SK-N-SH treated with all-trans-retinoic acid at 6 μM for 48 hours (cell line): ENCODE results near the gene SRSF4.
"Not testable (repeated sequence)": the region's sequence is repeated elsewhere in the genome, so short reads cannot be mapped to it uniquely, and the experiment has no call there.

Experiments
- ATAC-seq: fragments of 200-7000 bp; cut with Tn5 transposase; 3 replicates; pipeline ENCODE4 v1.9.1; 2020; ENCODE audit warnings: mild to moderate bottlenecking, moderate library complexity
- ARNTL ChIP-seq: fragments of 450-650 bp; formaldehyde crosslinking; IDR thresholded peaks from 2 replicates; pipeline ENCODE4 v1.5.0; 2020; ENCODE audit warnings: low read depth, mild to moderate bottlenecking, moderate library complexity, borderline replicate concordance
- BACH2 ChIP-seq: fragments of 250-450 bp; sonication (Bioruptor Pico); IDR thresholded peaks from 2 replicates; pipeline ENCODE4 v1.9.0; 2021; ENCODE audit warnings: mild to moderate bottlenecking, borderline replicate concordance
- CREB5 ChIP-seq: fragments of 250-450 bp; sonication (Bioruptor Pico); IDR thresholded peaks from 2 replicates; pipeline ENCODE4 v1.5.1; 2020; ENCODE audit warnings: low read depth, mild to moderate bottlenecking, moderate library complexity
- CSDC2 ChIP-seq: fragments of 250-450 bp; sonication (Bioruptor Pico); IDR thresholded peaks from 2 replicates; pipeline ENCODE4 v1.5.0; 2020; ENCODE audit warnings: mild to moderate bottlenecking, moderate library complexity
- CSRNP3 ChIP-seq: fragments of 250-450 bp; sonication (Bioruptor Pico); IDR thresholded peaks from 2 replicates; pipeline ENCODE4 v1.5.1; 2021; ENCODE audit warnings: mild to moderate bottlenecking, moderate library complexity
- ESRRG ChIP-seq: fragments of 250-450 bp; sonication (Bioruptor Pico); IDR thresholded peaks from 2 replicates; pipeline ENCODE4 v1.6.1; 2021; ENCODE audit warnings: mild to moderate bottlenecking
- GLIS3 ChIP-seq: fragments of 250-450 bp; sonication (Bioruptor Pico); IDR thresholded peaks from 2 replicates; pipeline ENCODE4 v1.5.0; 2020; ENCODE audit warnings: mild to moderate bottlenecking, moderate library complexity
- ISL1 ChIP-seq: fragments of 250-450 bp; sonication (Bioruptor Pico); IDR thresholded peaks from 2 replicates; pipeline ENCODE4 v2.1.2; 2022; ENCODE audit warnings: mild to moderate bottlenecking, moderate library complexity
- OSR1 ChIP-seq: fragments of 250-450 bp; sonication (Bioruptor Pico); IDR thresholded peaks from 2 replicates; pipeline ENCODE4 v1.8.0; 2022; ENCODE audit warnings: moderate library complexity, mild to moderate bottlenecking, inconsistent platforms
- PPARA ChIP-seq: fragments of 250-450 bp; sonication (Bioruptor Pico); IDR thresholded peaks from 2 replicates; pipeline ENCODE4 v1.5.0; 2020; ENCODE audit warnings: mild to moderate bottlenecking, borderline replicate concordance
- RARB ChIP-seq: fragments of 250-450 bp; sonication (Bioruptor Pico); IDR thresholded peaks from 2 replicates; pipeline ENCODE4 v1.8.0; 2021; ENCODE audit warnings: mild to moderate bottlenecking, moderate library complexity
- SNAI2 ChIP-seq: fragments of 250-450 bp; sonication (Bioruptor Pico); IDR thresholded peaks from 2 replicates; pipeline ENCODE4 v1.5.0; 2020; ENCODE audit warnings: mild to moderate bottlenecking, moderate library complexity
- TCF4 ChIP-seq: fragments of 250-450 bp; sonication (Bioruptor Pico); IDR thresholded peaks from 2 replicates; pipeline ENCODE4 v1.8.0; 2021; ENCODE audit warnings: mild to moderate bottlenecking, moderate library complexity, borderline replicate concordance
- TOX ChIP-seq: fragments of 250-450 bp; sonication (Bioruptor Pico); IDR thresholded peaks from 2 replicates; pipeline ENCODE4 v1.8.0; 2021; ENCODE audit warnings: mild to moderate bottlenecking, moderate library complexity, borderline replicate concordance
- ZFP3 ChIP-seq: fragments of 250-450 bp; sonication (Bioruptor Pico); IDR thresholded peaks from 2 replicates; pipeline ENCODE4 v1.5.0; 2020; ENCODE audit warnings: mild to moderate bottlenecking, moderate library complexity
- ZFP30 ChIP-seq: fragments of 450-650 bp; formaldehyde crosslinking; IDR thresholded peaks from 2 replicates; pipeline ENCODE4 v1.5.0; 2022; ENCODE audit warnings: mild to moderate bottlenecking, moderate library complexity
- ZNF565 ChIP-seq: fragments of 450-650 bp; formaldehyde crosslinking; conservative IDR thresholded peaks from 2 replicates; pipeline ENCODE4 v1.5.0; 2020; ENCODE audit warnings: low read depth, mild to moderate bottlenecking, moderate library complexity
- ZNF70 ChIP-seq: fragments of 450-650 bp; formaldehyde crosslinking; IDR thresholded peaks from 2 replicates; pipeline ENCODE4 v1.5.0; 2020; ENCODE audit warnings: mild to moderate bottlenecking, moderate library complexity
- ZNF8 ChIP-seq: fragments of 450-650 bp; formaldehyde crosslinking; IDR thresholded peaks from 2 replicates; pipeline ENCODE4 v1.5.0; 2020; ENCODE audit warnings: mild to moderate bottlenecking, moderate library complexity
- TF ChIP-seq, protein P1 (sequence below): fragments of 250-450 bp; sonication (Bioruptor Pico); IDR thresholded peaks from 2 replicates; pipeline ENCODE4 v1.5.0; 2020; ENCODE audit warnings: mild to moderate bottlenecking, moderate library complexity
- TF ChIP-seq, protein P2 (sequence below): fragments of 250-450 bp; sonication (Bioruptor Pico); IDR thresholded peaks from 2 replicates; pipeline ENCODE4 v1.8.0; 2021; ENCODE audit warnings: low read depth, mild to moderate bottlenecking, moderate library complexity, borderline replicate concordance

The SRSF4 gene

GRCh38 chr1:29157269-29157601 lies 24.5 kb downstream of the SRSF4 start:
- no peak for ATAC-seq

GRCh38 chr1:29156543-29157268 lies 25.0 kb downstream of the SRSF4 start:
- TF ChIP-seq ZNF70 (no peak), CREB5 (peak; percentile 36; the same call in 1 of the 2 replicates), ZFP30 (peak; percentile 87), ISL1 (peak; percentile 66), TOX (no peak)
- TF ChIP-seq, protein P1, sequence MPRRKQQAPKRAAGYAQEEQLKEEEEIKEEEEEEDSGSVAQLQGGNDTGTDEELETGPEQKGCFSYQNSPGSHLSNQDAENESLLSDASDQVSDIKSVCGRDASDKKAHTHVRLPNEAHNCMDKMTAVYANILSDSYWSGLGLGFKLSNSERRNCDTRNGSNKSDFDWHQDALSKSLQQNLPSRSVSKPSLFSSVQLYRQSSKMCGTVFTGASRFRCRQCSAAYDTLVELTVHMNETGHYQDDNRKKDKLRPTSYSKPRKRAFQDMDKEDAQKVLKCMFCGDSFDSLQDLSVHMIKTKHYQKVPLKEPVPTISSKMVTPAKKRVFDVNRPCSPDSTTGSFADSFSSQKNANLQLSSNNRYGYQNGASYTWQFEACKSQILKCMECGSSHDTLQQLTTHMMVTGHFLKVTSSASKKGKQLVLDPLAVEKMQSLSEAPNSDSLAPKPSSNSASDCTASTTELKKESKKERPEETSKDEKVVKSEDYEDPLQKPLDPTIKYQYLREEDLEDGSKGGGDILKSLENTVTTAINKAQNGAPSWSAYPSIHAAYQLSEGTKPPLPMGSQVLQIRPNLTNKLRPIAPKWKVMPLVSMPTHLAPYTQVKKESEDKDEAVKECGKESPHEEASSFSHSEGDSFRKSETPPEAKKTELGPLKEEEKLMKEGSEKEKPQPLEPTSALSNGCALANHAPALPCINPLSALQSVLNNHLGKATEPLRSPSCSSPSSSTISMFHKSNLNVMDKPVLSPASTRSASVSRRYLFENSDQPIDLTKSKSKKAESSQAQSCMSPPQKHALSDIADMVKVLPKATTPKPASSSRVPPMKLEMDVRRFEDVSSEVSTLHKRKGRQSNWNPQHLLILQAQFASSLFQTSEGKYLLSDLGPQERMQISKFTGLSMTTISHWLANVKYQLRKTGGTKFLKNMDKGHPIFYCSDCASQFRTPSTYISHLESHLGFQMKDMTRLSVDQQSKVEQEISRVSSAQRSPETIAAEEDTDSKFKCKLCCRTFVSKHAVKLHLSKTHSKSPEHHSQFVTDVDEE: 0 out of 2 replicates have a peak, but pooled peaks have one; percentile 70
- no peak; the same call in 1 of the 3 replicates for ATAC-seq

More at GRCh38 chr1:29157269-29157601, 24.5 kb downstream of the SRSF4 start:
- TF ChIP-seq ESRRG (CRISPR knock-in tag): no peak
- TF ChIP-seq, protein P2, sequence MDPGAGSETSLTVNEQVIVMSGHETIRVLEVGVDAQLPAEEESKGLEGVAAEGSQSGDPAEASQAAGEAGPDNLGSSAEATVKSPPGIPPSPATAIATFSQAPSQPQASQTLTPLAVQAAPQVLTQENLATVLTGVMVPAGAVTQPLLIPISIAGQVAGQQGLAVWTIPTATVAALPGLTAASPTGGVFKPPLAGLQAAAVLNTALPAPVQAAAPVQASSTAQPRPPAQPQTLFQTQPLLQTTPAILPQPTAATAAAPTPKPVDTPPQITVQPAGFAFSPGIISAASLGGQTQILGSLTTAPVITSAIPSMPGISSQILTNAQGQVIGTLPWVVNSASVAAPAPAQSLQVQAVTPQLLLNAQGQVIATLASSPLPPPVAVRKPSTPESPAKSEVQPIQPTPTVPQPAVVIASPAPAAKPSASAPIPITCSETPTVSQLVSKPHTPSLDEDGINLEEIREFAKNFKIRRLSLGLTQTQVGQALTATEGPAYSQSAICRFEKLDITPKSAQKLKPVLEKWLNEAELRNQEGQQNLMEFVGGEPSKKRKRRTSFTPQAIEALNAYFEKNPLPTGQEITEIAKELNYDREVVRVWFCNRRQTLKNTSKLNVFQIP (CRISPR knock-in tag): no peak

DNA sequence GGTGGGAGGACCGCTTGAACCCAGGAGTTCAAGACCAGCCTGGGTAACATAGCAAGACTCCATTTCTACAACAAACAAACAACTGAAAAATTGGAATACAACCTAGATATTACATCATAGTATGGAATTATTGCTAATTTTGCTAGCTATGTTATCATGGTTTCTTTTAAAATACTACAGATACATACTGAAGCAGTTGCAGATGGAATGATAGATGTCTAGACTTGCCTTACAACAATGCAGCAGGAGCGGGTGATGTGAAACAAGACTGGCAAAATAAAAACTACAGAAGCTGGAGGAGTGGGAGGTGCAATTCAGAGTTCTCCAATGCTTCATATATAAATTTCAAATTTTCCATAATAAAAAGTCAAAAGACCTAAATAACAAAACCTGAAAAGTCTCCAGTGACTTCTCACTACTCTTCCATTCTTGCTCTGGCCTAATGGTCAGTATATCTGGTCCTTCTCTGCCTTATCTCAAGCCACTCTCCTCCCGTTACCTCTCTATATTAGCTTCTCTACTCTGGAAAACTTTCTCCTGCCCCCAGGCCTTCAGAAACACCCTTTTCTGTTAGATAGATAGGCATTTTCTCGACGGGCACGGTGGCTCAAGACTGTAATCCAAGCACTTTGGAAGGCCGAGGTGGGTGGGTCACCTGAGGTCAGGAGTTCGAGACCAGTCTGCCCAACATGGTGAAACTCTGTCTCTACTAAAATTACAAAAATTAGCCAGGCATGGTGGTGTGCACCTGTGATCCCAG lies 29.5 kb downstream of the SRSF4 start:
- TF ChIP-seq CSDC2 (CRISPR knock-in tag) (no peak), TCF4 (no peak), RARB (CRISPR knock-in tag) (no peak), ZFP3 (no peak), CSRNP3 (CRISPR knock-in tag) (no peak), ZNF70 (no peak), ZFP30 (no peak), OSR1 (CRISPR knock-in tag) (no peak), ZNF565 (CRISPR knock-in tag) (no peak), SNAI2 (CRISPR knock-in tag) (no peak), ZNF8 (no peak), PPARA (CRISPR knock-in tag) (no peak), ISL1 (no peak), ARNTL (CRISPR knock-in tag) (no peak), GLIS3 (CRISPR knock-in tag) (no peak), BACH2 (CRISPR knock-in tag) (no peak), TOX (no peak)
- TF ChIP-seq, protein P2 (CRISPR knock-in tag): no peak
- ATAC-seq: no peak

DNA sequence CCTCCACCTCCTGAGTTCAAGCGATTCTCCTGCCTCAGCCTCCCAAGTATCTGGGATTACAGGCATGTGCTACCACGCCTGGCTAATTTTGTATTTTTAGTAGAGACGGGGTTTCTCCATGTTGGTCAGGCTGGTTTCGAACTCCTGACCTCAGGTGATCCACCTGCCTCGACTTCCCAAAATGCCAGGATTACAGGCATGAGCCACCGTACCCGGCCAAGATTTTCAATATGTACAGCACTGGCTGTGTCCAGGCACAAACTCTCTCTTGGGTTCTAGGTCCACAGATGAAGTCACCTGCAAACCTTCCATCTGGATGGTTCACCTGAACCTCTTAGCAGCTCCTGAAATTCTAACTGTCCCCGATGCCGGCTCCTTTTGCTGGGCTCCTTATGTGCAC lies 31.4 kb downstream of the SRSF4 start:
- ATAC-seq: not testable (repeated sequence)
